GM11168 (cell line): ENCODE results near the gene BAIAP2.

Source experiments
- in situ Hi-C: fragments of 300-500 bp; cut with MboI; formaldehyde crosslinking; loops from one replicate; pipeline ENCODE4 v1.12.0; 2022; ENCODE audit warnings: low sequenced_read_pairs; ENCODE audit not compliant: unreplicated experiment

Gene BAIAP2

DNA sequence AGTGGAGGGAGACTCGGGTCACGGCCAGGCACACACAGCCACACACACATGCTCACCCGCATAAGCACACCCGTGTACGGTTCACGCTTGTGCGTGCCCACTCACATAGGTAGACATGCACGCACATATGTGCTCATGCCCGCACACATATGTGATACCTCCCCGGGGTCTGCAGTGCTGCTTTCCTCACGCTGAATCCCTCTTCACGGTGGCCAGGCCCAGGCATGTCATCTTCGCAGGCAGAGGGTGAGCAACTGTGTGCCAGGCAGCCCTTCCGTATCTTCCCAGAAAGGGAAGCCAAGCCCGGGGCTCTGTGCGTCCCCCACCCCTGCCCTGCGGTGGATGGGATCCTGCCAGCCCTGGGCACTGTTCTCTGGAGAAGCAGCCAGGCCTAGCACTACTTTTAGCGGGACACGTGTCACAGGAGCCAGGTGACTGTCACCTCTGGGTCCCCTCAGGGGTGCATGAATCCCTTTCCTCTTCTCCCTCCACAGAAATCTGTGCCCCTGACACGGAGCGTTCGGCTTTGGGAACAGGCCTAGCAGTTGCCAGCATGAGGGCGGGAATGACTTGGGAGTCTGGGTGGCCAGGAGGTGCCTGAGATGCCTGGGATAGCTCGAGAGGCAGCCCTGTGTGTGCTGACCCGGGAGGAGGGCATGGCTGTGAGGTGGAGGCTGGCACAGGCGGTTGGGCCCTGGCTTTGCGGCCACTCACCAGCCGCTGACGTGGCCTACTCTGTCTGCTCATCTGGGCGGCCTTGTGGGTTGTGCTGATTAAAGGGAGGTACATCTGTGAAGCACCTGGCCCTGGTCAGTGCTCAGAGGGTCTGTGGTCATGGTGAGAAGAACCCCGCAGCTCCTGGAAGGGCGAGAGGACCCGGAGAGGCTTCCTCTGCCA is 47.5 kb downstream of the BAIAP2 start:
- in situ Hi-C loops: no loop called here

DNA sequence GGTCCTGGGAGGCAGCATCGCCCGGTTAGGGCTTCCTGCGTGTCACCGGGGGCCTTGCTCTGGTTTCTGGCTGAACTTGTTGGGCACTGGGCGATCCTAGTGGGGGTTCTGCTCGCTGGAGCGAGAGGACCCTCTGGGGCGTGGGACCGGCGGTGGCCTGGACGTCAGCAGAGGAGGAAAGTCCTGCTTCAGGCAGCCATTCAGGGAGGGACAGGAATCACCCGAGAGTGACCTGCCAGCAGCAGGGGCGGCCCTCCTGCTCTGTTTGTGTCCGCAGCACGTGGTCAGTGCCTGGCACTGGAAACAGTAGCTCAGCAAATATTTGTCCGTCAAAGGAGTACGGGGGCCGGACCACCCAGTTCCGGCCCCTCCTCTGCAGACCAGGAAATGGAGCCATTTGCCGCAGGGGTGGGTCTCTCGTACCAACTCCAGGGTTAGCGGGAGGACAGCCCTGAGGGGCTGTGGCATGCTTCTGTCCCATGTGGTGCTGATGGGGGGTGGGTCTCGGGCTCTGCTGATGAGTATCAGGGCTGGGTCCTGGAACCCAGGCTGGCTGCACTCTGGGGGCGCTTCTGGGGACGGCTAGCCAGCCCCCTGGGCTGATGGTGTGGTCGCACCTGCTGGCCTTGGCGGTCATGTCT is 48.3 kb downstream of the BAIAP2 start:
- in situ Hi-C loops: no loop called here

DNA sequence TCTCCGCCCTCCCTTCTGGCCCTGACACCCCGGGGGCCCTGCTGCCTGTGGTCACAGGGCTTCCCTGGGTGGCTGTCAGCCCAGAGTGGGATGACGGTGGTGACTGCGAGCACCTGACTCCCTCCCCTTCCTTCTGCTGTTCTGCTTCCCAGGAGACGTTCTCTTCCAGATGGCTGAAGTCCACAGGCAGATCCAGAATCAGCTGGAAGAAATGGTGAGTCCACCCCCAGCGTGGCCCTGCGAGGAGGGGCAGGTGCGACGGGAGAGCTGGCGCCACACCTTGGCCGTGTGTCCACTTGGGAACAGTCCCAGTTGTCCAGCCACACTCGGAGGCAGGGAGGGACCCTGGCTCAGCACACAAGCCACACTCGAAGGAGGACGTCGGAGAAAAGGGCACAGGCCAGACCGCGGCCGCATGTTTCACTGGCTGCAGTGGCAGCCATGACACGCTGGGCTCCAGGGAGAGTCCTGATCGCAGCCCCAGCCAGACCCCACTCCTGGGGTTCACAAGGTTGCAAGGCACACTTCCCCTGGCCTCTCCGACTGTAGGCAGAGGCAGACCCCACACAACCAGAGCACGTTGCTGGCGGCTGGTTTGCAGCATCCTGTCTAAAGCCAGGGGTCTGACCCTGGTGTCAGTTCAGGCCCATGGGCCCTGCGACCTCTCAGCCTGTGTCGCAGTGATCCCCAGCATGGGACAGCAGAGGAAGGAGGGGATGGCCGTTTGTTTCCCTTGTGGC is 49.9 kb downstream of the BAIAP2 start:
- in situ Hi-C loops: no loop called here

DNA sequence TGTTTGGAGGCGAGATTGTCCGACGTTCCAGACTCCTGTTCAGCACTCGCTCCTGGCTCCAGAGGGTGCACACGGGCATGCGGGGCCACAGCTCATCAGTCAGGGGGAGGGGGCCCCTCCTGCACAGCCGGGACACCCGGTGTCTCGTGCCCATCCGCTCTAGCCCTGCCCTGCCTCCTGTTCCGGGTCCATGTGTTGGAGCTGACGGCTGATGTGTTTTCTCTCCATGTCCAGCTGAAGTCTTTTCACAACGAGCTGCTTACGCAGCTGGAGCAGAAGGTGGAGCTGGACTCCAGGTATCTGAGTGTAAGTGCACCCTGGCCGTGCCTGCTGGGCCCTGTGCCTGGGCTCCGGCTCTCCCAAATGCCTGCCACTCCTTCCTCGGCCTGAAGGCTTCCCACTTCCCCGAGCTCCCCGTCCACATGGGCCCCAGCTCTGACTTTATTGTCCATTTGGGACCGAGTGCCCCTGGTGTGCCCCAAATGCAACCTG is 50.5 kb downstream of the BAIAP2 start:
- in situ Hi-C loops: no loop called here

DNA sequence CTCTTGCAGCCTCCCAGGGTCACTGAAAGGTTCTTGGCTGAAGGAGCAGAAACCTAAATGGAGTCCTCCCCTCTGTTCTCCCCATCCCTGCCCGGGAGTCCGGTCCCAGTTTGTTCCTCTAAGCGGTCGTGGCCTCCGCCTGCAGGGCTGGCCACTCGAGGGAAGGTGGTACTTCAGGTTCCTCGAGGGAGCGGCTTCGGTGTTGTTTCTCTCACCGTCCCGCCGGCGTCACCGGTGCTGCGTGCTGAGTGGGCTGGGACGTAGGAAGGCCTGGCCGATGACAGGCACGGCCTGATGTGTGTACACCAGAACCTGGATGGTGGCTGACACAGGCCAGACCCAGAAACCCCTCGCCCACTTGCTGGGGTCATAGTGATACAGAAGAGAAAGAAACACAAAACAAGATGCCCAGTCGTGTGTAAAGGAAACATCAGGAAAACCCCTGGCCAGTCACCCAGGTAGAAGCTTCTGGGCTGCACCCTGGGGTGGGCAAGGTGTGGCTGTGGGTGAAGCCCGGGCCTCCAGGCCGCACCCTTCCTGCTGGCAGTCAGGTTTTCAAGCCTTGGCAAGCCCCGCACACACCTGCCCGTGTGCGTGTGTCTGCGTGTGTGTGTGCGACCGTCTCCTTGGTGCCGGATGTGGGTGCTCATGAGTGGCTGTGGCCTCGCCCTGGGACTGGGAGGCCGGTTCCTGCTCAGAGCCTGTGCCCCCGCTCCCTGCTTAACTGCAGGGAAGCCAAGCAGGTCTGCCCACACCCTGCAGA is 52.0 kb downstream of the BAIAP2 start:
- in situ Hi-C loops: no loop called here

DNA sequence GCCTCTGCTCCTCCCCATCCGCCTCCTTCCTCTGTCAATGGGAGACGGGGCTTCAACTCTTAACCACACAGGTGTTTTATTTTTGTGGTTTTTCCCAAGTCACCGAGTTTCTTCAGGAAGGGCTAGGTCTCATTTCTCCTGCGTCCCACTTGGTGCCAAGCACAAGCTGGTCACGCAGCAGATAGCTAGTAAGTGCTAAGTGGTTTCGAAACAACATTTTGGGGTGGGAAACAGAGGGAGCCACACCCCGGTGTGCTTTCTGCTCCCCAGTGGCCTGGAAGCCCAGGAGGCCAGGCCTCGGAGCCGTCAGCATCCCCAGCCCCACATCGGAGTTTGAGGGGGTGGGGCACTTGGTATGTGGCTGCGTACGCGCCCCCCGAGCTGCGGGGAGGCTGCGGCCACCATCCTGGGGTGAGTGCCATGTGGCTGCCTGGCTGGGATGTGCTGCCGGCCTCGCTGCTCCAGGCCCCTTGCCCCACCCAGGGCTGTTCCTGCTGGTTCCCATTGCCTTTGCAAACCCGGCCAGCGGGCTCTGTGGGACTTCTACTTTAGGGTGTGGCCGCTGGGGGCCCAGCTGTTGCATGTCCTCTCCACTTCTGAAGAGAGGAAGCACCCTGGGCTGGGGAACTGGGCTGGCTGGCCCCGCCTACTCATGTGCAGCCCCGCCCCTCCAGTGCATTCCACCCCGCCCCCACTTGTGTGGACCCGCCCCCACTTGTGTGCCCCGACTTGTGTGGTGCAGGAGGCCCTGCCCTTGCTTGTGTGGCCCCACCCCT is 55.6 kb downstream of the BAIAP2 start:
- in situ Hi-C loops: no loop called here

DNA sequence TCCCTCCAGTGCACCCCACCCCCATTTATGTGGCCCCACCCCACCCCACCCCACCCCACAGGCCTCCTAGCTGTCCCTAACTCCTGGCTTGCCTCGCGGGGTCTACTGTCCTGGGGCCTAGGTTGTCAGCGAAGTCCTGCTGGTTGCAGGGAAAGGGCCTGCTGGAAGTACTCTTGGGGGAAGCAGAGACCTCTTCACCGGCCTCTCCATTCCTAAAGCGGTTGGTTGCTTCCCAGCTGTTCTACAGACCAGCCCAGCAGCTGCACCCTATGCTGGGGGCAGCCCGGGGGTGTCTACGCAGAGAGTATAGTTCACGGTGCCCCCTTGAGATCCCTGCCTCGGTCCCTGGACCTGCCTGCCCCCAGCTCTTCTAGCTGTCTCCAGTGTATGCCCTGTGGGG is 56.2 kb downstream of the BAIAP2 start:
- in situ Hi-C loops: no loop called here

DNA sequence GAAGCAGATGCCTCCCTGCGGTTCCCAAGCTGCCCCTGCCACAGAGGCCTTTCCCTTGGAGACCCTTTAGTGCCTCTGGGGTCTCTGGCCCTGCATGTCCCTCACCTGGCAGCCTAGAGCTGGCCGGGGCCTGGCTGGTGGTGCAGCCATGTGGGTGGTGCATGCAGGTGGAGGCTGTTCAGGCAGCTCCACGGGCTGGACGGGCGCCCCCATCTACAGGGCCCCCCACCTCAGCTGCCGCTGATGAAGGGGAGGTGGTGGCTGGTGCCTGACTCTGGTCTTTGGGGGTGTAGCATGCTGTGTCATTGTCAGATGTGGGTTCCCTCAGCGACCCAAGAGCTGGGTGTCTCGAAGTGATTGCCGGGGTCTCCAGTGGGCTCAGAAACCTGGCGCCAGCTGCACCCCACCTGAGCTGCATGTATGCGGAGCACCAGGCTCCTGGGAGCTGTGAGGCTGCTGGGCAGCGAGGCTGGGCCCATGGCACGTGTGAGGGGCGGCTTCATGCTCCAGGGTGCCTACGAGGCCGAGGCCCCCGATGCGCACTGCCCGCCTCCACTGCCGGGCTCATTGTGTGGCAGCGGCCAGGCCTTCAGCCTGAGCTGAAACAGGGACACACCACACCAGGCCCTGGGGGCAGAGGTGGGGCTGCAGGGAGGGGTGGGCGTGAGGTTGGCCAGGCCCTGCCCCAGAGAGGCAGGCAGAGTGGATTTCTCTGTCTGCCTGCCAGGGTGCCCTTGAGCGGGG is 57.0 kb downstream of the BAIAP2 start:
- in situ Hi-C loops: no loop called here

DNA sequence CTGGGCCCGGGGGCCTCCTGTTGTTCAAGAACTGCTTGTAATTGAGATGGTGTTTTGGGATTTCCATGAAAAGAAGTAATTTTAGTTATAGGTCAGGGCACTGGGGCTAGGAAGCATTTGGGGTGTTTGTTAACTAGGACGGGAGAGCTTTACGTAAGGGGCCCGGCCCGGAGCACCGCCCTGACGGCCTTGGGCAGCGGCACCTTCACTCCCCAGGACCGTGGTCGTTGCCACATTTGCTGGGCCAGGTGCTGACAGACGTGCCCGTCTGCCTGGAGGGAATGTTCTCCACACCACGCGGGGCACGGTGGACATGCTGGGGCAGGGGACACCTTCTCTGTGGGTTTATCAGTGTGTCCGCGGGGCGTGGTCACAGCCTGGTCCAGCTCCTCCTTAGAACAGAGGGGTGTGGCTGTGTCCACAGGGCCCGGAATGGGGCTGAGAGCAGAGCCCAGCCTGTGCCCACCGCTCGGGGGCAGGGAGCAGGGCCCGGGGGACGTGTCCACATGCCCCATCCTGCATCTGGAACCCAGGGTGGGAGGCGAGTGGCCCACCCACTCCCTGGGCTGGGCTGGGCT is 57.7 kb downstream of the BAIAP2 start:
- in situ Hi-C loops: no loop called here

DNA sequence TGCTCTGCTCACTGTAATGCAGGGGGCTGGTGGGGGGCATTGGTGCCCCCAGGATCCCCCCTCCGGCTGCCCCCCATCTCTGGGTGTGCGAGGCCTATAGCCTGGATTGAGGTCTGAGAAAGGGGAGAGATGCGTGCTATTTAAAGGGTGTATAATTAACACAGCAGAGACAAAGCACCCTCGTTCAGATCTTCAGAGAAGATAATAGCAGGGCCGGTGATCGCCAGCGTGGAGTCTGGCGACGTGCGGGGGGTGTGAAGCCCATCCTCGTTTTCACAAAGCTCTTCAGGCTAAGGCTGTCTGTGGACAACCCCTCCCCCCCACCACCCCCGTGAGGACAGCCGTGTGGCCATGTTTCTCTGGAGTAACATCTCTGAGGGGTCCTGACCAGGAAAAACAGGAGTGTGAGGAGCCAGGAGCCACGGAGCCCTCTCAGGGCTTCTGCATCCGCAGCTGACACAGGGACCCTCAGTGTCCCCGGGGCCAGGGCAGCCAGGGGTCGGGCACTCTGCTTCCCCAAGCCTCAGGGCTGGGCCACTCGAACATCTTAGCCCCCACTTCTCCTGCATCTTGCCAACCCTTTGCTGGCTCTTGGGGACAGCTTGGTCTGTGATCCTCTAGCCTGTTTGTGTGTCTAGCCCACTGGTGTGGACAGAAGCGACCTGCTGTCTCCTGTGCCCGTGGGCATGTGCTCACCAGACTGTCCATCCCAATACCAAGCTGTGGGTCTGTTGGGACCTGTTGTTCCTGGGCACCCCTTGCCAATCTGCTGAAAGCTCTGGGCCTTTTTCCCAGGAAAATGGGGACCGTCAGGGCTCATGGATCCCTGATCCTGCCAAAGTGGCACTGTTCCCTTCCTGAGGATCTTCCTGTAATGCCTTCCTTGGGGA is 58.9 kb downstream of the BAIAP2 start:
- in situ Hi-C loops: no loop called here

DNA sequence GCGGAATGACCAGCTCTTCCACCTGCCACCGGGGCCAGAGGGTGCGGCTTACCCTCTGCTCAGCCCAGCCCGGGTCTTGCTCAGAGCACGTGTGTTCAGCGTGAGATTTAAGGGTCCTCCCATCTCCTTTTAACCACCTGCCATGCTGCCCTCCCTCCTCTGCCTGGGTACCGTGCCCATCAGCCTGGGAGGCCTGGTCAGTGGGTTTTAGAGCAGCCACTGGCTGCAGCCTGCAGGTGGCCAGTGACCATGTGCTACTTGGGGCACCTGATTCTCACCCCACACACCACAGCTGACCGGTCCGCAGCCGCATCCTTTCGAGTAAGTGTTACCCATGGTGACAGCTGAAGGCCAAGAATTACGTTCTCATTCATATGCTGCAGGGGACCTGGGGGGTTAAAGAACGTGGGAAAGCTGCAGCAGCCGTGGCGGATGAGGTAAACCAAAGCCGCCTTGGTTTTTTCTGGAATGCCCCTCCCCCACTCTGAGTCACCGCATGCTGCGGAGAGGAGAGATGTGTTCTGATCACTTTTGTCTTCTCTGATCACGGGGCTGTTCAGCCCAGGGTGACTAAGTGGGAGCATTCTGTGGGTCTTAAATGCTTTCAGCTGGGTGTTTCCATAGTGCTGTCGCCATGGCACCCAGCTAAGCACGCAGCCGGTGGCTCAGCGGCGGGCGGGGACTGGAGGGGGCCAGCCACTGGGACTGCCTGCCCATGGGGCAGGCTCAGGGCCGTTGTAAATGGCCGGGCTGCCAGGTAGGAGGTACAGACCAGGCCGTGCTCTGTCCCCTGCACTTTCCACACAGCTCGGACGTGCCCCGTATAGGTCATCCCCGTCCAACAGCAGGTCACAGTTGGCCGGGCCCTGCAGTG is 59.8 kb downstream of the BAIAP2 start:
- in situ Hi-C loops: no loop called here

DNA sequence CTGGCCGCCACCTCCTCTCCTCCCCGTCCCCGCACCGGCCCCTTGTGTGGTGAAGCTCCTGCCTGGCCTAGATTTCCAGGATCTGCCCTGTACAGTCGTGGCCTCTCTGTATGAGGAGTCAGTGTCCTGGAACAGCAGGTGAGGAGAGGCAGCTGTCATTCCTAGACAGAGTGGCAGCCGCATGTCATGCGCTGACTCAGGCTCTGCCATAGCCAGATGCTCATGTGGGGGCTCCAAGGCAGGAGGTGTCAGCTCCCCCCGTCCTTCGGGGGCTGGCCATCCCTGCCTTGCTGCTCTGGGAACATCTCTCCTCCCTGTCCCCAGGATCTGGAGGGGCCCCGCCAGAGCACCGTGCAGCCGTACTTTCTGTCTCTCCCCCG is 60.4 kb downstream of the BAIAP2 start:
- in situ Hi-C loops: no loop called here

DNA sequence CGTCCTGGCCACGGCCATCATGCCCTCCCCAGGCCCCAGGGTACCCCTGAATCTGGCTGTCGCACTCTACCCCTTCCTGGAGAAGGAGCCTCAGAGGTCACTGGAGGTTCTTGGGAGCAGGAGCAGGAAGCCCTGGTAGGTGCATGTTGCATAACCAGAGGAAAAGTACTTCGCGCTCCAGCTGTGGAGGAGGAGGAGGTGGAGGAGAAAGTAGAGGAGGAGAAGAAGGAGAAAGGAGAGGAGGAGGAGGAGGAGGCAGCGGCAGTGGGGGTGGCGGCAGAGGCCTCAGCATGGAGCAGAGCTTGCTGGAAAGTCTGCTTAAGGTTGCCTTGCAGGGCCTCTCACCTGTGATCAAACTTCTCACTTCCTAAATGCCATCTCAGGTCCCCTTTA is 61.8 kb downstream of the BAIAP2 start:
- in situ Hi-C loops: no loop called here

DNA sequence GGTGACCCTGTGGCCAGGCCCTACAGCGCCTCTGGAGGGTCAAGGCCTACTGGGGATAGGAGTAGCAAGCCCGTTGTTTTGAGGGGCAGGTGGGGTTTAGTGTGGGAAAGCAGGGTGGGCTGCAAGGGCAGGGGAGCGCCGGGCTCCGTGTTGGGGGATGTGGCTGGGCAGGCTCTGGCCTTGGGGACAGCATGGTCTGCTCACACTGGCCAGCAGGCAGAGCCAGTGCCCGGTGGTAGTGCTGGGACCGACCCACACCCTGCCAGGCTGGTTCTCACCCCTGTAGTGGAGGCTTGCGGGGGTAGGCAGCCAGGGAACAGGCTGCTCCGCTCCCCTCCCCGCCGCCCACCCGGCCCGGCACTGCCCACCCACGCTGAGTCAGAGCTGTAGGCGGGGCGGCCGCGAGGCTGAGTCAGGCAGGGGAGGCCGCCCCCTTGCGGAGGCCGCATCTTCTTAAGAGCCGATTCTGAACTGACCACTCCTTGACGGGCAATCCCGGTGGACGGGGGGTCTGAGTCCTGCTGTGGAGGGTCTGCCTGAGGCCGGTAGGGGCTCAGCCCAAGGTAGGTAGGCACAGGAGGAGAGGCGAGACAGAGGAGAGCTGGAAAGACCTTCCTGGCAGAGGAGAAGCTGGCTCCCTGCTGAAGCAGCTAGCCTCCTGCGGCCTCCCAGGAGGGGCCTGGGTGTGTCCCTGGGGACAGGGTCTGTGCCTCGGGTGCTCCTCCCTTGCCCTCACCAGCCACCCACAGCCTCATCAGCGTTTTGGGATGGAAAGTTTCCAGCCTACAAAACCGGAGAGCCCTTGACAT is 62.4 kb downstream of the BAIAP2 start:
- in situ Hi-C loops: no loop called here

DNA sequence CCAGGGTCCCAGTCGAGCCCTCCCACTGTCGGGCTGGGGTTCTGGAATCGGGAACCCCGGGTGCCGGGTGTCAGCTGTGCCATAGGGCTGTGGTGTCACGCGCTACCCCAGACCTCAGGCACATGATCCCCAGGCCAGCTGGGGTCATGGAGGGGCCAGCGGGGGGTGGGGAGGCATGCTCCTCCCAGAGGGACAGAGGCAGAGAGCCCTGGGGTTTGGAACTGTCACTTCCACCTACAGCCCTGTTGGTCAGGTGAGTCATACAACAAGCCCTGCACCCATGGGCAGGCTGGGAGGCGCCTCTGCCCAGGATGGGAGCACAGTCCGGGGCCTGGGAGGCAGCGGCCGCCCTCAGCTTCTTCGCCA is 63.0 kb downstream of the BAIAP2 start:
- in situ Hi-C loops: no loop called here

DNA sequence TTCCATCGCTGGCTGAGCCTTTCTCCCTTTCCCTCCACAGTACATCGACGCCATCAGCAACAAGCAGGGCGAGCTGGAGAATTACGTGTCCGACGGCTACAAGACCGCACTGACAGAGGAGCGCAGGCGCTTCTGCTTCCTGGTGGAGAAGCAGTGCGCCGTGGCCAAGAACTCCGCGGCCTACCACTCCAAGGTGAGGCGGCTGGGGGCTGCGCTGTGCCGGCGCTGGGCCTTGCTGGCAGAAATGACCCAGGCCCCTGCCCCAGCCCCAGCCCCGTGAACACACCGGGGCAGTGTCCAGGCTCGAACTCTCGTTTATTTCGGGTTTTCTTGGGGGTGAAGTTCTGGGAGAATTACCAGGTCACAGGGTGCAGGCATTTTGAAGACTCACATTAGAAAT is 64.9 kb downstream of the BAIAP2 start:
- in situ Hi-C loops: no loop called here
